Stimulated activated naive CD4-positive, alpha-beta T cell (primary cell): Measurements from ENCODE around the gene REST.

Experiments used
- DNase-seq, 6 experiments: peaks; one replicate each; lab custom pipeline; 2025; lab: John Stamatoyannopoulos, UW

The REST gene

DNA sequence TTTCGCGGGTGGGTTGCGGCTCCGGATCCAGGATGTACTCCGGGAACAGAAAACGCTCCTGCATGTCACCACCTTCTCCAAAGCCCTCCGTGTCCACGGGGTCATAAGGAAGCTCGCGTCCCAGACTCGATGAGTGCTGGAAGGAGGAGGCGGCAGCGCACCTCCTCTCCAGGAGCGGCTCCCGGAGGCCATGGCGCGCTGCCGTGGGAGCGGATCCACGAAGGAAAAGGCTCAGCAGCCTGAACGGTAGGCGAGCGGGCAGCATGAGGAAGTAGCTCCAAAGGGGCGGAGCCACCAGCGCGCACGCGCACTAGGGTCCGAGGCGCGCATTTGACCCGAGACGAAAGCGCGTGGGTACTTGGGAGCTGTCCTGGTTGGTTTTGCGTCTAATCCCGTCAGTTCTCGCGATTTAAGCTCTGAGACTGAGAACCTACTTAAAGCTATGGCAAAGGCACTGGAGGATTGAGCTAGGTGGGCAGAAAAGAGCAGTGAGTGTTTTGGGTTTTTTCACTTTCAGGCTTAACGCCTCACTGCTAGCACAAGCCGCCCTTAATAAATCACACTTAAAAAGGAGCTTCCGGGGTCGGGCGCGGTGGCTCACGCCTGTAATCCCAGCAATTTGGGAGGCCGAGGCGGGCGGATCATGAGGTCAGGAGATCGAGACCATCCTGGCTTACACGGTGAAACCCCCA, 69.8 kb downstream of the REST start, which contains the start of gene NOA1:
Gene NOA1, minus strand, starts transcription at position 286 of the 692 bp plus-strand sequence. Its CDS starts 21 bp downstream, at position 265.
- peak; percentile 95 to 98 (median 97) for DNase-seq

DNA sequence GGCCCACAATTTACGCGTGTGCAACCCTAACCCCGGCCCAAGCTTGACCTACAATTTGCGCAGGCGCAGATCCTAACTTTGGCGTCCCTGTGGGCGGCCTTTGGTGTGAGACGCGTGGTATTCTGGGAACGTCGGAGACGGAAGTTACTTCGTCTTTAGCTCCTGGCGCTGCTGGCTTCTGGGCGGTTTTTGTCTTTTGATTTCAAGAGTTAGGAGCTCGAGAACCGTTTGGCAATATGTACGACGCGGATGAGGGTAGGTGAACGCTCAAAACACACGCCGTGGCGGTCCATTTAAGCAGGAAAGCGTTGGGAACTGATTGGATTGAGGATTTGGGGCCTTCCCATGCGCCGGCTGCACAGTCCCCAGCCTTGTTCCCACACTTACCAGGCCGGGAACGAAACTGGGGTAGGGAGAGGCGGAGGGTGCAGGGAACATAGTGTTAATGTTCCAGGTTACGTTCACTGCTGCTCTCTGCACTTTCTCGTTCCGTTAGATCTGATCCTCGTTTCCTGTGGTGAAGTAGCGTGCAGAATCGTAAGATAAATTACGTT, 71.1 kb downstream of the REST start, which contains the start of gene POLR2B:
Gene POLR2B, plus strand, starts transcription at position 147 of the 554 bp plus-strand sequence. Its CDS starts 90 bp downstream, at position 237.
- DNase-seq, result peak; percentile 62 to 81 (median 72)

- DNase-seq, result peak in 3 of 6 experiments; percentile 1 to 14 (median 7)
Observed at GRCh38 chr4:56979421-56980072, 71.8 kb downstream of the REST start.

DNA sequence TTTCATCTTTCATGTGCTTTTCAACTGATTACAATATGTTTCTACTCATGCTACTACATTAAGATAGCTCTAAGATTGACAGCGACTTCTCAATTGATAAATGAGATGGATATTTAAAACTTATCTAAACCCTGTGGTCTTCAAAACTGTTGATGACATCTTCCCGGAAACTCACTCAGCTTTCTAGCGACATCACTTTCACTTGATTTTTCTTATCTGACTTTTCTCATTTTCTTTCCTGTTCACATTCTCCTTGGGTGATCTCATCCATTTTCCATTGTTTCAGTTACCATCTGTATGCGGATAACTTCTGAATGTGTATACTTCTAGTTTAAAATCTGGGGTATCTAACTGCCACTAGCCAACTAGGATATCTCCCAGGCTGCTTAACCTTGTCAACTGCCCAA, 74.1 kb downstream of the REST start:
- DNase-seq, result no peak

DNA sequence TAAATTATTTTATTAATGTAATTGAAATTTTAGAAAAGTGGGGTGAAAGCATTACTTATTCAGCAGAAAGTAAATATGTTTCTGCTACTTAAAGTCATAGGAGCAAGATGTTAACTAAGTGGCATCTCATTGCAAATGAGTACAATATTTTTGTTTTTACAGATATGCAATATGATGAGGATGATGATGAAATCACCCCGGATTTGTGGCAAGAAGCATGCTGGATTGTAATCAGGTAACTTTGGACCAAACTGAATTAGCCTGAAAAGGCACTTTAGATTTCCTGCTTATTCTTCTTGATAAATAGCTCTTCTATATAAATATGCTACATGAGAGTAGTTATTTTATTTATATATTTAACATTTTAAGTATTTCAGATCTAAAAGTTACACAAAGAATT, 78.5 kb downstream of the REST start:
- DNase-seq, result no peak

GRCh38 chr4:56986952-56987351, 79.3 kb downstream of the REST start:
- no peak for DNase-seq

- no peak for DNase-seq
Observed at GRCh38 chr4:56990109-56990905, 82.6 kb downstream of the REST start.

GRCh38 chr4:56995525-56995924, 87.8 kb downstream of the REST start:
- DNase-seq, result no peak

- DNase-seq, result no peak
Observed at GRCh38 chr4:56999751-57000150, 92.1 kb downstream of the REST start.

DNA sequence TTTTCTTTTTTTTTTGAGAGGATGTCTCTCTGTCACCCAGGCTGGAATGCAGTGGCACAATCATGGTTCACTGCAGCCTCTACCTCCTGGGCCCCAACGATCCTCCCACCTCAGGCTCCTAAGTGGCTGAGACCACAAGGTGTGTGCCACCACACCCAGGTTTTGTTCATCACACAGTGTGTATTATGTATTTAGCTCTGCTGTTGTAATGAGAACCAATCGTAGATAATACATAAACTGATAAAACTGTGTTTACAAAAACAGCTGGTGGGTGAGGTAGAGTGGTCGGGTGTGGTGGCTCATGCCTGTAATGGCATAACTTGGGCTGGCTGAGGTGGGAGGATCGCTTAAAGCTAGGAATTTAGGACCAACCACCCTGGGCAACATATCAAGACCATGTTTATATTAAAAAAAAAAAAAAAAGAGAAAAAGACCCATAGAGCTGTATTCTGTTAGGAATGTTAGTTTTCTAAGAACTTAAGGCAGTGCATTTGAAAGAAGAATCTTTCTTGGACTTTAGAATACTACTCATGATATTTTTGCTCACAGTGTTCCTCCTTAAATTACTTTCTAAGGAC, 105.9 kb downstream of the REST start:
- DNase-seq, result no peak
